B cell (primary cell): ENCODE results near the gene HOXA5. TPM values are rescaled to one million over a fixed set of nuclear protein-coding genes. Genes with fewer than 3 reads are reported as not detected.
A peak's percentile ranks its signal among the peaks of the same experiment; 100 is the strongest.

Experiments used
- ATAC-seq: fragments of 200-7000 bp; cut with Tn5 transposase; one replicate; pipeline ENCODE4 v1.10.0; 2021; ENCODE audit warnings: low read depth, mild to moderate bottlenecking, moderate number of reproducible peaks, moderate library complexity
- CTCF ChIA-PET: fragments of 350-600 bp; sonication (Branson Sonifier 250); formaldehyde crosslinking; loops from one replicate; lab custom pipeline; 2021; ENCODE audit warnings: antibody characterized with exemption, inconsistent platforms; lab: Charles Lee
- POLR2A ChIA-PET: fragments of 350-600 bp; sonication (Branson Sonifier 250); formaldehyde crosslinking; loops from one replicate; lab custom pipeline; 2021; ENCODE audit warnings: antibody characterized with exemption; lab: Charles Lee
- DNase-seq: peaks from one replicate; pipeline ENCODE4 v3.0.0; 2013
- H2AFZ ChIP-seq: 2 replicates; pipeline ENCODE4 v1.6.1; 2012; ENCODE audit warnings: mild to moderate bottlenecking, low read depth, low read length; ENCODE audit not compliant: insufficient read depth, poor library complexity, severe bottlenecking
- H3K27ac ChIP-seq, 2 donors: 1 replicate in 1 of 2; 2 replicates in 1 of 2; pipeline ENCODE4 v1.5.1; 2012 to 2013; ENCODE audit warnings: low read length in 2 of 2, mild to moderate bottlenecking in 2 of 2, moderate library complexity in 1 of 2
- H3K27me3 ChIP-seq, 4 experiments: fragments of 200-600 bp in 1 of 4; sonication (generic) in 1 of 4; replicated peaks in 1 of 4; 1 replicate in 2 of 4; 2 replicates in 2 of 4; pipeline versions ENCODE4 v1.6.1 to v1.7.0; 2013 to 2016; ENCODE audit warnings: low read length in 3 of 4, mild to moderate bottlenecking in 2 of 4, mixed read lengths in 1 of 4, moderate library complexity in 1 of 4; ENCODE audit not compliant: insufficient read depth in 4 of 4, control insufficient read depth in 3 of 4; ENCODE audit errors: control extremely low read depth in 1 of 4
- H3K36me3 ChIP-seq, 2 experiments: replicated peaks in 1 of 2; 1 replicate in 1 of 2; 2 replicates in 1 of 2; pipeline versions ENCODE4 v1.6.1 to v1.7.1; 2013; ENCODE audit warnings: low read length in 1 of 2; ENCODE audit not compliant: insufficient read depth in 2 of 2, control insufficient read depth in 1 of 2; ENCODE audit errors: control extremely low read depth in 1 of 2, extremely low read depth in 1 of 2
- H3K4me1 ChIP-seq, 2 donors: fragments of 200-600 bp in 1 of 2; sonication (generic) in 1 of 2; 1 replicate in 1 of 2; 2 replicates in 1 of 2; pipeline versions ENCODE4 v1.5.1 to v1.6.1; 2013 to 2017; ENCODE audit warnings: low read length in 2 of 2; ENCODE audit not compliant: control insufficient read depth in 2 of 2, insufficient read depth in 2 of 2
- H3K4me2 ChIP-seq: replicated peaks from 2 replicates; pipeline ENCODE3; 2012; ENCODE audit warnings: mild to moderate bottlenecking, low read depth, low read length; ENCODE audit not compliant: poor library complexity, severe bottlenecking
- H3K4me3 ChIP-seq, 5 experiments: fragments of 200-600 bp in 1 of 5; sonication (generic) in 1 of 5; 1 replicate in 3 of 5; 2 replicates in 2 of 5; pipeline versions ENCODE4 v1.5.1 to v1.7.0; 2011 to 2016; ENCODE audit warnings: low read length in 4 of 5, mild to moderate bottlenecking in 4 of 5, low read depth in 2 of 5, control low read depth in 1 of 5, moderate library complexity in 1 of 5; ENCODE audit not compliant: insufficient read depth in 1 of 5; ENCODE audit errors: control extremely low read depth in 1 of 5, extremely low read depth in 1 of 5
- H3K79me2 ChIP-seq: fragments of 200-600 bp; sonication (generic); one replicate; pipeline ENCODE4 v1.6.0; 2016; ENCODE audit warnings: low read length; ENCODE audit not compliant: control insufficient read depth, insufficient read depth
- H3K9ac ChIP-seq: fragments of 200-600 bp; sonication (generic); 2 replicates; pipeline ENCODE4 v1.6.1; 2017; ENCODE audit warnings: mild to moderate bottlenecking, low read length, moderate library complexity
- H3K9me3 ChIP-seq, 3 donors: one replicate each; pipeline versions ENCODE4 v1.6.1 to v1.7.1; 2013; ENCODE audit warnings: low read length in 2 of 3; ENCODE audit not compliant: control insufficient read depth in 2 of 3, insufficient read depth in 1 of 3; ENCODE audit errors: control extremely low read depth in 1 of 3
- H4K20me1 ChIP-seq: 2 replicates; pipeline ENCODE4 v1.6.0; 2012; ENCODE audit warnings: mild to moderate bottlenecking, low read length; ENCODE audit not compliant: insufficient read depth, control insufficient read depth, poor library complexity, severe bottlenecking
- H3K27ac Mint-ChIP-seq: one replicate; pipeline ENCODE4 v1.8.0; 2021; ENCODE audit warnings: mixed read lengths
- H3K27me3 Mint-ChIP-seq: one replicate; pipeline ENCODE4 v1.8.0; 2021; ENCODE audit warnings: mixed read lengths
- H3K4me1 Mint-ChIP-seq: one replicate; pipeline ENCODE4 v1.8.0; 2021; ENCODE audit warnings: mixed read lengths
- H3K4me3 Mint-ChIP-seq: one replicate; pipeline ENCODE4 v1.8.0; 2021; ENCODE audit warnings: mixed read lengths
- H3K9me3 Mint-ChIP-seq: one replicate; pipeline ENCODE4 v1.8.0; 2022; ENCODE audit warnings: mixed read lengths; ENCODE audit not compliant: insufficient read depth
- EZH2 ChIP-seq: IDR thresholded peaks from 2 replicates; pipeline ENCODE4 v1.6.1; 2012; ENCODE audit warnings: borderline replicate concordance, low read depth, mild to moderate bottlenecking, moderate library complexity, low read length; ENCODE audit not compliant: insufficient read depth, poor library complexity, severe bottlenecking
- WGBS: methylation state at CpG from one replicate; pipeline ENCODE4 v1.1.5; 2013; ENCODE audit warnings: missing lambda C conversion rate; ENCODE audit not compliant: insufficient coverage; 5-methylcytosine and 5-hydroxymethylcytosine counted together
- intact Hi-C: fragments of 100-400 bp; cut with micrococcal nuclease; formaldehyde crosslinking; loops from one replicate; pipeline ENCODE4 v1.10.0; 2022
- polyA plus RNA-seq: library from polyadenylated mRNA; depleted of rRNA; stranded (reverse); fragments of >200 nt; gene quantifications from 2 replicates; pipeline ENCODE4 v1.2.3, GENCODE V29; 2012
- total RNA-seq, 2 donors: library from RNA; stranded (reverse); fragments of 120-200 nt in 1 of 2; gene quantifications; 1 replicate in 1 of 2; 2 replicates in 1 of 2; pipeline versions ENCODE4 v1.2.3 to v1.2.4, GENCODE V29; 2013 to 2022
- TF ChIP-seq, protein P1 (sequence below): fragments of 200-600 bp; IDR thresholded peaks from one replicate; pipeline ENCODE4 v1.8.0; 2022; ENCODE audit warnings: antibody characterized with exemption, mild to moderate bottlenecking

HOXA5 gene
- total and polyA plus RNA-seq, 2 donors (not counting 1 experiment from before 2014, with no cell fraction given) = not detected

DNA sequence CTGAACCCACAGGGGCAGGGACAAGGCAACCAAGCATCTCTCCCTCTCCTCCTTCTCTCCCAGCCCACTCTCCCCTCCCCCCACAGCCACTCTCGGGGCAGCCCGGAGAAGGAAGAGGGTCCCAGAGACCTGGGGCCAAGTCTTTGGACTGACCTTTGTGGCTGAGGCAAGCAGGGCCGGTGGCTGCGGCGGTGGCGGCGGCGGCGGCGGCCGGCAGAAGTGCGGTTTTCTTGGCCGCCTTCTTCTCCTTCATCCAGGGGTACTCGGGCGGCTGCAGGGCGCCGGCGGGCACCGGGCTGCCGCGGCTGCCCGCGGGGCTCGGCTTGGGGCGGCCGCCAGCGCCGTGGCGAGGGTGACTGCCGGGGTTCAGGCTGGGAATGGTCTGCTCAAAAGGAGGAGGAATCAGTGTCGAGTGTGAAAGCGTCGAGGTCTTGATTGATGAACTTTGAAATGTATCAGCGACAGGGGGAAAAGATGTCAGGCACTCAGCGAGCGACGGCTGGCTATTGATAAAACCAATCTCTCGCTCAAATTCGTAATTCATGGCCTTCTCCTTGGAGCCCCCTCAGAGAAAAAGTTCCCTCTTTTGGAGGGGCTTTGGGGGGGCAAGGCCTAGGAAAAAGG is 41.4 kb downstream of the HOXA5 start:
- Histone ChIP-seq H3K79me2 (no peaks in the 10 kb centered on the region), H3K4me1 (peaks cover 34 to 41% of the 10 kb centered on the region in 2 donors), H3K4me2 (peak overlapping the region; percentile 63), H3K27ac (no peak overlapping the region), H3K4me3 (peak overlapping the region in 2 of 5 experiments; percentile 6 to 44), H3K9ac (peak overlapping the region; percentile 8), H4K20me1 (peaks cover 12% of the 10 kb centered on the region), H3K9me3 (peaks cover 0 to 36% (median 0%) of the 10 kb centered on the region in 3 donors), H3K27me3 (peaks cover 0 to 78% (median 64%) of the 10 kb centered on the region in 4 experiments), H2AFZ (no peak overlapping the region), H3K36me3 (no peaks in the 10 kb centered on the region)
- intact Hi-C loops = no loop called here
- WGBS = 7% methylated on average over 29 of the region's 39 CpGs
- Mint-ChIP-seq H3K9me3 (no peaks in the 10 kb centered on the region), H3K27me3 (peaks cover 78% of the 10 kb centered on the region), H3K4me3 (peak overlapping the region; percentile 82), H3K27ac (no peak overlapping the region), H3K4me1 (peaks cover 35% of the 10 kb centered on the region)
- TF ChIP-seq EZH2 = no peak
- POLR2A ChIA-PET = no interaction called here
- DNase-seq = peak; percentile 39
- CTCF ChIA-PET = no interaction called here
- no peak for ATAC-seq

DNA sequence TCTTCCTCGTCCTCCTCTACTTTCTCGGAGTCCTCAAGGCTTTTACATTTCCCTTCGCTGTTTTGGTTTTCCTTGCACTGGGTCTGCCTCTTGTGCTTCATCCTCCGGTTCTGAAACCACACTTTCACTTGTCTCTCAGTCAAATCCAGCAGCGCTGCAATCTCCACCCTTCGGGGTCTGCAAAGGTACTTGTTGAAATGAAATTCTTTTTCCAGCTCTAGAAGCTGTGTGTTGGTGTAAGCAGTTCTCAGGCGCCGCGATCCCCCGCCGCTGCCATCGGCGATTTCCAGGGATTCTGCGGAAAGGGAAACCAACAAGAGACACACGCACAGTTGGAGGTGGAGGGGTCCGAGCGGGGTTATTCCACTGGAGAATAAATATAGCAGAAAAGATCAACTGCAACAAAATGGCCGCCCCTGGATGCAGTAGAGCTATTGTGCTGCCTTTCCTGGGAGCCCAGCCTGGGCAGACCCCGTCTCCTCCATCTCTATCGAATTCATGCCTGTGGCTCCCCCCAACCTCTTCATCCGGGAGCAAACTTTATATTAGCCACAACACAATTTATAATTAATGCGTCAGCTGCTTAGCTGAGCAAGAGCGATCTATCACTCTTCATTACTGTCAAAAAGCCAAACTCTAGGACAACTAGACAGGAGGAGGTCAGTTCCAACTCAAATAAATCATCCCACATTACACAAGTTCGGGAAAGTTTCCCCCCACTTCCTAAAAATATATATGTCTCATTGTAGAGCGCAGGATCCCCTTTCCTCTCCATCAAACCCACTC is 42.1 kb downstream of the HOXA5 start:
- peaks cover 12% of the 10 kb centered on the region for H4K20me1 ChIP-seq
- no peak overlapping the region for H3K4me3 ChIP-seq
- H3K9ac ChIP-seq = no peak overlapping the region
- H3K4me3 Mint-ChIP-seq = peak overlapping the region; percentile 45
- WGBS = 95% methylated on average over 15 of the region's 25 CpGs
- TF ChIP-seq, protein P1, sequence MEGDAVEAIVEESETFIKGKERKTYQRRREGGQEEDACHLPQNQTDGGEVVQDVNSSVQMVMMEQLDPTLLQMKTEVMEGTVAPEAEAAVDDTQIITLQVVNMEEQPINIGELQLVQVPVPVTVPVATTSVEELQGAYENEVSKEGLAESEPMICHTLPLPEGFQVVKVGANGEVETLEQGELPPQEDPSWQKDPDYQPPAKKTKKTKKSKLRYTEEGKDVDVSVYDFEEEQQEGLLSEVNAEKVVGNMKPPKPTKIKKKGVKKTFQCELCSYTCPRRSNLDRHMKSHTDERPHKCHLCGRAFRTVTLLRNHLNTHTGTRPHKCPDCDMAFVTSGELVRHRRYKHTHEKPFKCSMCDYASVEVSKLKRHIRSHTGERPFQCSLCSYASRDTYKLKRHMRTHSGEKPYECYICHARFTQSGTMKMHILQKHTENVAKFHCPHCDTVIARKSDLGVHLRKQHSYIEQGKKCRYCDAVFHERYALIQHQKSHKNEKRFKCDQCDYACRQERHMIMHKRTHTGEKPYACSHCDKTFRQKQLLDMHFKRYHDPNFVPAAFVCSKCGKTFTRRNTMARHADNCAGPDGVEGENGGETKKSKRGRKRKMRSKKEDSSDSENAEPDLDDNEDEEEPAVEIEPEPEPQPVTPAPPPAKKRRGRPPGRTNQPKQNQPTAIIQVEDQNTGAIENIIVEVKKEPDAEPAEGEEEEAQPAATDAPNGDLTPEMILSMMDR = no peak
- TF ChIP-seq EZH2 = no peak
- H3K27ac ChIP-seq = no peak overlapping the region
- H3K27ac Mint-ChIP-seq = no peak overlapping the region
- peaks cover 36% of the 10 kb centered on the region for H3K4me1 Mint-ChIP-seq
- H3K9me3 ChIP-seq = peaks cover 0 to 32% (median 0%) of the 10 kb centered on the region in 3 donors
- peaks cover 79% of the 10 kb centered on the region for H3K27me3 Mint-ChIP-seq
- no peak for DNase-seq
- H3K79me2 ChIP-seq = no peaks in the 10 kb centered on the region
- H3K36me3 ChIP-seq = no peaks in the 10 kb centered on the region
- H3K4me2 ChIP-seq = peak overlapping the region; percentile 63
- POLR2A ChIA-PET = no interaction called here
- peaks cover 0 to 85% (median 64%) of the 10 kb centered on the region in 4 experiments for H3K27me3 ChIP-seq
- ATAC-seq = no peak
- H3K4me1 ChIP-seq = peaks cover 40 to 45% of the 10 kb centered on the region in 2 donors
- CTCF ChIA-PET = no interaction called here
- intact Hi-C loops = no loop called here
- no peak overlapping the region for H2AFZ ChIP-seq
- H3K9me3 Mint-ChIP-seq = no peaks in the 10 kb centered on the region
